Body of pancreas (tissue), 4 donors: Measurements from ENCODE around the gene NMRK1. TPM values are rescaled to one million over a fixed set of nuclear protein-coding genes. Genes with fewer than 3 reads are reported as not detected.

Experiments
- ATAC-seq: fragments of 150-250 bp; one replicate; pipeline ENCODE4 v1.9.1; 2016
- DNase-seq, 4 donors: peaks; one replicate each; pipeline ENCODE4 v3.0.0-alpha.2; 2019
- H3K27ac ChIP-seq, 4 donors: fragments of 200-600 bp; sonication (generic); 1 replicate in 3 of 4; 2 replicates in 1 of 4; pipeline versions ENCODE4 v1.5.1 to v1.6.1; 2016 to 2019; ENCODE audit warnings: mild to moderate bottlenecking in 1 of 4, mixed read lengths in 1 of 4, moderate library complexity in 1 of 4
- H3K27me3 ChIP-seq, 2 donors: fragments of 200-600 bp; sonication (generic); one replicate each; pipeline ENCODE4 v1.6.0; 2016; ENCODE audit warnings: mild to moderate bottlenecking in 1 of 2
- H3K36me3 ChIP-seq, 2 donors: fragments of 200-600 bp; sonication (generic); replicated peaks in 1 of 2; 2 replicates each; pipeline ENCODE4 v1.5.1; 2016; ENCODE audit warnings: low read depth in 2 of 2; ENCODE audit not compliant: insufficient read depth in 1 of 2
- H3K4me1 ChIP-seq: fragments of 200-600 bp; sonication (generic); one replicate; pipeline ENCODE4 v1.6.0; 2016
- H3K4me3 ChIP-seq, 2 donors: fragments of 200-600 bp; sonication (generic); 1 replicate in 1 of 2; 2 replicates in 1 of 2; pipeline ENCODE4 v1.5.1; 2016 to 2019
- H3K9me3 ChIP-seq, 3 donors: fragments of 200-600 bp; sonication (generic); 1 replicate in 2 of 3; 2 replicates in 1 of 3; pipeline ENCODE4 v1.5.1; 2016
- CTCF ChIP-seq, 7 experiments: fragments of 450-650 bp in 4 of 7; fragments of 200-600 bp in 3 of 7; sonication (generic) in 3 of 7; IDR thresholded peaks; one replicate each; pipeline ENCODE4 v1.5.1; 2016 to 2019; ENCODE audit warnings: antibody characterized with exemption in 7 of 7
- POLR2A ChIP-seq, 3 donors: fragments of 450-650 bp; IDR thresholded peaks; one replicate each; pipeline ENCODE4 v1.6.1; 2016; ENCODE audit warnings: antibody characterized with exemption in 3 of 3, mild to moderate bottlenecking in 2 of 3
- WGBS, 2 donors: methylation state at CpG; one replicate each; pipeline ENCODE4 v1.1.5; 2017; 5-methylcytosine and 5-hydroxymethylcytosine counted together
- intact Hi-C: fragments of 100-400 bp; cut with DNase I; formaldehyde crosslinking; loops from one replicate; pipeline ENCODE4 v1.15.1; 2023
- total RNA-seq, 2 donors: library from RNA; depleted of rRNA; stranded (reverse); fragments of >200 nt; gene quantifications; one replicate each; pipeline ENCODE4 v1.1.0, GENCODE V29; 2016

The NMRK1 gene
- total RNA-seq, 2 donors from 2014 or later = 12.5 to 31.1 TPM

DNA sequence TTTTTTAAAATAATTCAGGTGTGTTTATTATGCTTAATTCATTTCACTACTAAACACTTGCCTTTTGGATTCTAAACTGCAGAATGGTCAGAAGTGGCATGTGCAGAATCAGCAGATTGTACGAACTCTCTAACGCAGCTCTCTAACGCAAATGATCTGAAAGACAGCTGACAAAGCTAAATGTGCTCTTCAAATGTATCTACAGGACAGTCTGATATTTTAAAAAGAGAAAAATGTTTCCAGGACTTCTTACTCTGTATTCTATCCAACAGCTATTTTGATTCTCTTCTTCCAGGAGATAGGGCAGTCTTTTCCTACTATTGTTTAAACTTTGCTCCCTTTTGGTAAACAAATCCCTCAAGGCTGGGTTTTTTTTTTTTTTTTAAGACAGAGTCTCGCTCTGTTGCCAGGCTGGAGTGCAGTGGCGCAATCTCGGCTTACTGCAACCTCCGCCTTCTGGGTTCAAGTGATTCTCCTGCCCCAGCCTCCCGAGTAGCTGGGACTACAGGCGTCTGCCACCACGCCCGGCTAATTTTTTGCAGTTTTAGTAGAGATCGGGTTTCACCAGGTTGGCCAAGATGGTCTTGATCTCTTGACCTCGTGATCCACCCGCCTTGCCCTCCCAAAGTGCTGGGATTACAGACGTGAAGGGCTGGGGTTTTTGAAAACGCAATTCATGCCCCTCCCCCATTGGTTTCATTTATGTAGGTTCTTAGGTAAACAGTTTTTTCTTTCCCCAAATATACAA is 1.2 kb downstream of the NMRK1 start:
- Histone ChIP-seq H3K9me3 (no peaks in the 10 kb centered on the region), H3K4me1 (peaks cover 65% of the 10 kb centered on the region), H3K27ac (peak overlapping the region; percentile 97 to 99 (median 98)), H3K27me3 (no peaks in the 10 kb centered on the region), H3K36me3 (peaks cover 0 to 6% of the 10 kb centered on the region in 2 donors), H3K4me3 (peak overlapping the region; percentile 51 to 69)
- WGBS, 2 donors = 9 to 20% methylated on average over 16 of the region's 16 CpGs
- intact Hi-C loops = no loop called here
- no peak for TF ChIP-seq CTCF (IDR thresholded peaks at IDR 0.05)
- TF ChIP-seq POLR2A (IDR thresholded peaks at IDR 0.05) = no peak
- no peak for ATAC-seq
- DNase-seq = peak; percentile 29 to 47 (median 42)

DNA sequence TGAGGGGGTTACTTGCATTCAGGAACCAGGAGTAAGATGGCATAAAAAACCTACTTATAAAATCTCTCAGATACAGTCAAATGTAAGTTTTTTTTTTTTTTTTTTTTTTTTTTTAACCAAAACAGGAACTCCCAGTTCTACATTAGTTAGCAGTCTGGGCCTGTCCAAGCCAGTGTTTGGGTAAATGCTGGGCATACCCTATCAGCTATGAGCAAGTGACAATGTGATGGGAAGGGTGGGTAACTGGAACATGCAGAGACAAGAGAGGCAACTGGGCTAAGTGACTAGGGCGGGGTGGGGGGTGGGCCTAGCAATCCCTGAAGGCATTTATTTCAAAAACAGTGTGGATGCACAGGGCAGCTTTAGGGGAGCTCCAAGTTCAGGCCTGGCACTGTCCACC is 2.3 kb downstream of the NMRK1 start:
- Histone ChIP-seq H3K4me1 (peaks cover 56% of the 10 kb centered on the region), H3K27me3 (no peaks in the 10 kb centered on the region), H3K27ac (peak overlapping the region in 2 of 4 donors; percentile 97 to 99), H3K9me3 (no peaks in the 10 kb centered on the region), H3K4me3 (no peak overlapping the region), H3K36me3 (peaks cover 0 to 6% of the 10 kb centered on the region in 2 donors)
- ATAC-seq (no peak), DNase-seq (no peak)
- WGBS, 2 donors = 85 to 100% methylated on average over 1 of the region's 1 CpG
- intact Hi-C loops = no loop called here
- TF ChIP-seq CTCF (IDR thresholded peaks at IDR 0.05) (no peak), POLR2A (IDR thresholded peaks at IDR 0.05) (no peak)

- intact Hi-C loops = no loop called here
- no peak for TF ChIP-seq CTCF (IDR thresholded peaks at IDR 0.05)
- no peak for TF ChIP-seq POLR2A (IDR thresholded peaks at IDR 0.05)
- DNase-seq = no peak
- Histone ChIP-seq H3K36me3 (peaks cover 0 to 8% of the 10 kb centered on the region in 2 donors), H3K4me3 (no peak overlapping the region), H3K27ac (peak overlapping the region; percentile 25 to 63 (median 52)), H3K27me3 (no peaks in the 10 kb centered on the region), H3K4me1 (peaks cover 43% of the 10 kb centered on the region), H3K9me3 (no peaks in the 10 kb centered on the region)
- WGBS, 2 donors = 43 to 52% methylated on average over 4 to 5 of the region's 5 CpGs
- ATAC-seq = no peak
These were observed 3.8 kb downstream of the NMRK1 start for GRCh38 chr9:75084081-75084672.

DNA sequence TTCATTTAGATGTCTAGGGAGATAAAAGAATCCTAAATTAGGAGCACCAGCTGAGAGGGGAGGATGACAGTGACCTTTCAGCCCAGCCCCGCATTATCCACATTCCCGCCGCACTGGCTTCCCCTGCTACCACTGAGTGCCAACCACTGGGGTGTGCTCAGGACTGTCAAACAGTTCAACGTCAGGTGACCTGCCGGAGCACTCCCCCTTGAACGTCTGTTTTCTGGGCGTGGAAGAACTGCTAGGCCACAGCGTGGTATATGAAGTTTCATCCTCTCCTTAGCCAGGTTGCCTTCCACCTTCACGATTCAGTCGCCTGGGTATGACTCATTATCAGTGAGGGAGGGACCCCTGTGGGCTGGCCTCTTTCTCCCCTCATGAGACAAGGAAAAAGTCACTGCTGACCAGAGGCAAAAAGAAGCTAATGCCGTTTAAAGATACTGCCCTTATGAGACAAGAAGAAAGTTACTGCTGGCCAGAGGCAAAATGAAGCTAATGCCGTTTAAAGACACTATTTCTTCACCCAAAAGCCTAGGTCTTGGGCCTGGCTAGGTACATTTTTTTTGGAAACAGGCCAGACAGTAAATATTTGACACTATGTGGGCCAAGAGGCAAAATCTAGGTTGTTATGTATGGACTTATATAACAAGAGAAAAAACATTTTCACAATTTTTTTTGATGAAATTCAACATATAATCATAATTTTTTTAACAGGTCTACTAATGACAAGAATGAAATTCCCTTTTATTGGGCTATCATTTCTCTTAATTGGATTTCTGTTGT is 4.6 kb downstream of the NMRK1 start:
- DNase-seq (peak; percentile 53 to 70 (median 62)), ATAC-seq (no peak)
- Histone ChIP-seq H3K36me3 (peaks cover 0 to 8% of the 10 kb centered on the region in 2 donors), H3K27ac (peak overlapping the region; percentile 25 to 63 (median 52)), H3K4me1 (peaks cover 43% of the 10 kb centered on the region), H3K9me3 (no peaks in the 10 kb centered on the region), H3K27me3 (no peaks in the 10 kb centered on the region), H3K4me3 (no peak overlapping the region)
- intact Hi-C loops = no loop called here
- TF ChIP-seq POLR2A (IDR thresholded peaks at IDR 0.05) (no peak), CTCF (IDR thresholded peaks at IDR 0.05) (peak in 3 of 7 experiments; percentile 8 to 25 (median 11))
- 22 to 34% methylated on average over 12 of the region's 12 CpGs for WGBS, 2 donors
